Measurements from ENCODE around the gene SLC24A5.

SLC24A5 gene

DNA sequence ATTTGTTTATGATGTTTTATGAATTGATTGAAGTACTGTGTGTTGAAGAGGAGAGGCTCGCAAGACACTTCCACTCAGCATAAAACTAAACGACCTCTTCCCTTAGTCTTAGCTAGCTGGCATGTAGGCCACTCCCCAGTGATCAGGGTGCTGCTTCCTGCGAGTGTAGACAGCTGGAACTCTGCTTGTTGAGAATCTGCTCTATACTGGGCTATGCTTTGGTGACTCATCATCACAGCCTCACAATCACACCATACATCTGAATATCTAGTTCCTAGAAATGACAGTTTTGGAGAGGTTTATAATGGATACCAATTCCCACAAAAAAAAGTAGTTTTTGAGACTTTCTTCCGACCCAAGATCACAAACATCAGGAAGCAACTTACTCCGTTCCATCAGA lies 1.5 kb upstream of the SLC24A5 start:
- no peak for DNase-seq

DNA sequence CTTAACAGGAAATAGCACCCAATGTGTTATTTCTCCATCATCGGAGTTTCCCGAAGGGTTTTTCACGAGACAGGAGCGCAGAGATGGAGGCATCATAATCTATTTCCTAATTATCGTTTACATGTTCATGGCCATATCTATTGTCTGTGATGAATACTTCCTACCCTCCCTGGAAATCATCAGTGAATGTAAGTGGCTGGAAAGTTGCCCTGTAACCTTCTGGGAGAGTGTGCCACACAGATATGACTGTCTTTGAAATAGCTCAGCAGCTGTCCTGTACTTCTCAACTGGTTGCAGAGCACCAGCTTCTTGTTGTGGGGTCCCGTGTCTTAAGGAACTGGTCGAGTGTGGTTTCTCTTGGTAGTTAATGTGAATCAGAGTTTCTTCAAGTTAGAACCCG lies 1.1 kb downstream of the SLC24A5 start:
- no peak for DNase-seq

DNA sequence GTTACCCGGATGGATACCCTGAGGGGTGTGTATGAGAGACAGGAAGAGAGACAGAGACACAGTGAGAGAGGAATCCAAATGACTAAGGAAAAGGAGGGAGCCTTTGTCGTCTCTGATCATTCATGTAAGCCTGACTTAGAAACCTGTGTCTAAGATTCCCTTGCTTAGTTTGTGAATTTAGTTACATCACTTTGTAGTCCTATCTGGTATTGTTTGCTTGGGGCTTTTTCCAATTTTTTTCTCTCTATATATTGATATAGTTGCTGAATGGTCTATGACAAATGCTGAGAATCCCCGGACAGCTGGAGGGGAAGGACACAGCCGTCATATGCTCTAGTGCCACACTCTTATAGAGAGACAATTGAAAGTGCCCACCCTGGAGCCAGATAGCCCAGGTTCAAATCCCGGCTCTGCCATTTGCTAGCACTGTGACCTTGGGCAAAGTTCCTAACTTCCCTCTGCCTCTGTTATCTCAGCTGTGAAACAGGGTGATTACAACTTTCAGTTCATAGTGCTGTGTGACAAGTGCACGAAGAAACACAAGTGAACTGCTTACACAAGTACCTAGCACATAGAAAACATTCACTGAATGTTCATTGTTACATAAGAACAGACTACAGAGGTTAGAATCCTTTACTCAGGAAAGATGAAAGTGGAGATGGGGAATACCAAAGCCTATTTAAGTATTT lies 6.0 kb downstream of the SLC24A5 start:
- DNase-seq, result no peak

DNA sequence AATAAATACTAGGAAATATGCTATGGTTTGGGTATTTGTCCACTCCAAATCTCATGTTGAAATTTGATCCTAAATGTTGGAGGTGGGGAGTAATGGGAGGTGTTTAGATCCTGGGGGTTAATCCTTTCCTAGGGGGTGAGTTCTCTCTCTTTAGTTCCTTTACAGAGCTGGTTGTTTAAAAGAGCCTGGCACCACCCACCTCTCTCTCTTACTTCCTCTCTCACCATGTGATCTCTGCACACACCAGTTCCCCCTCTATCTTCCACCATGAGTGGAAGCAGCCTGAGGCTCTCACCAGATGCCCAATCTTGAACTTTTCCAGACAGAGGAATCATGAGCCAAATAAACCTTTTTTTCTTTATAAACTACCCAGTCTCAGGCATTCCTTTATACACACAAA lies 10.5 kb downstream of the SLC24A5 start:
- no peak for DNase-seq

DNA sequence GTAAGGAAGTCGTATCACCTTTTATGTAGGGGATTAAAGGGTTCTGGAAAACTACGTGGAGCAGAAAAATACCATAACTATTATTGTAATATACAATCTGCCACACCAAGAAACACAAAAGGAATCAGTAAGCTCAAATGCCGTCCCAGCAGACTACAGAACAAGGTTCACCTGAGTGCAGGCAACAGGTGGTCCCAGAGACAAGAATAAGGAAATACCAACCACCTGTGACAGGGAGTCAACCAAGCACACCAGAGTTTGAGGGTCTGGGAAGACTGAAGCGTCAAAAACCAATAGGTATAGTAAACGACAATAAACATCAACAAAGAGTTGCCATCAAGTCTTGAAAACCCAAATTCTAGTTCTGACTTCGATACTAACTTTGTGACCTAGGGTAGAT lies 12.1 kb downstream of the SLC24A5 start:
- DNase-seq, result no peak

DNA sequence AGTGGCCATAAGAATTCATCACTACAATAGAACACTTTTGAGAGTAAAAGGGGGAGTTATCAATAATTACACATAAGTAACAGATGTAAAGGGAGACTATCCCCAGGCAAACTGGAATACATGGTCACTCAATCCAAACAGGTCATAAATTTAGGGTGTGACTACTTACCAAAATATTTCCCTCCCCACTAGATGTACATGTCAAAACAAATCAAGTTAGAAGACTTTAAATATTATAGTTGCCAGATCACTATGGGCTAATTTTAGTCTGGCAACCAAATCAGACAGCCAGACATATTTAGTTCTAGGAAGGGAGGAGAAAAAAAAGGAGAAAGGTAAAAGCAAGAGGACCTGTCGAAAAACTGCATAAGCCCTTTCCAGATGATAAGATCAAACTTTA lies 23.1 kb downstream of the SLC24A5 start:
- DNase-seq, result no peak

DNA sequence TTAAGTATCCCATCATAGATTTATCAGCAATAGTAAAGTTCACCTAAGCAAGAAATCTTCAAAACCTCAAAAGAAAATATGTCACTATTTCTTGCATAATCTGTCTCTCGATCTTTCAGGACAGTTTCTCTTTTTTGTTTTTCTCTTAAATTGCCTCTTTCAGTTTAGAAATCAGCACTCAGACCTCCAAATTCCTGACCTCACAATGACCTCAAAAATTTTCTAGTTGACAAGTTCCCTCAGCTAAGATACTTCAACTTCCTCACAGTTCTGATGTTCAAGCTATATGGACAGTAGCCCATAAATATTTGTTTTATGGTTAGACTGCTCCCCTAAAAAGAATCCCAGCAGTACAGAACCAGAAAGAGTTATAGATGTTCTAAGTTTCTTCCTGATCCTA lies 24.1 kb downstream of the SLC24A5 start:
- DNase-seq, result no peak

DNA sequence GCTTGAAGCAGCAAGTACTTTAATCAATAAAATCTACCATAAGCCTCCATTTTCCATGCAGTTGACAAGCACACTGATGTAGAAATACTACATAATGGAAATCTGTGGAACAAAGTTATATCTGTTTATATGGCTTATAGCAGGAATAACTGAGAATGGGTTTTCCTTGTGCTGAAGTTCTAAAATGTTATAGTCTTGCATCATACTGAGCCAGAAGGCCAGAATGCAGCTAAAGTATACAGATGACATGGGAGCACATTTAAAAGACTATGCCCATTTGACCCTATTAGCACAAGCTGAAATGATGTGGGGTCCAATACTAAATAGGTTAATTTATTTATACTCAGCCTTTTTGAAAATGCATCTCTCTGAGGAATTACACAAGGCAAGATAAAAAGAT lies 25.1 kb downstream of the SLC24A5 start:
- DNase-seq, result no peak

DNA sequence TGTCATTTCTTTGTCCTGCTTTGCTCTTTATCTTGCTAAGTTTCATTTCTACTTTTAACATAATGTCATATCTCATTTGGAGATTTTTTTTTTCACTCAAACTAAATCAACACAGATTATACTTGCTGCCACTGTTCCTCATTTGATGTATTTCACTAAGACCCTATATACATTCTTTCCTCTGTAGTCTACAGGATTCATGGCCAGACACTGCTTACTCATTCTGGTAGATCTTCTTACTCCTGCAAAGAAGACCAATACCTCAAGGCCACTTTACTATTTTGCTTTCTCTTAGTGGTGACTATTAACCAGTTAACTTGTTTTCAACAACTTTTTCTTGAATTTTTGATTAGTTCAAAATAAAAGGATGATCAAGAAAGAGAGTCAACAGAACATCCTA lies 26.6 kb downstream of the SLC24A5 start:
- DNase-seq, result no peak

DNA sequence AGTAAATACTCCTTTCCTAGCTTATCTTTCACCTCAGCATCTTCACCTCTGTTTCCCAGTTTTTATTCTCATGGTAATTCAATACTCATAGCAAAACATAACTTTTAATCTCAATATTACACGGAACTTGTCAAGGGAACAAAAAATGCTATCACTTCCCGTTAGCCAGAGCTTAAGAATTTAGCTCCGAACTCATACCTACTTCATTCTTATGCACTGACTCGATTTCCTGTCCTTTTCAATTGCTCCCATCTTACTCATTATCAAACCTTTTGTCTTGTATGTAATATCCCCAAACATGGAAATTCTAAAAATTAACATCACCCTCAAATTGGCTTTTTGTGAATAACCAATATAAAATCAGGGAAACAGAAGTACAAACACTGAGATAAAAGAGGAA lies 29.1 kb downstream of the SLC24A5 start:
- DNase-seq, result no peak

DNA sequence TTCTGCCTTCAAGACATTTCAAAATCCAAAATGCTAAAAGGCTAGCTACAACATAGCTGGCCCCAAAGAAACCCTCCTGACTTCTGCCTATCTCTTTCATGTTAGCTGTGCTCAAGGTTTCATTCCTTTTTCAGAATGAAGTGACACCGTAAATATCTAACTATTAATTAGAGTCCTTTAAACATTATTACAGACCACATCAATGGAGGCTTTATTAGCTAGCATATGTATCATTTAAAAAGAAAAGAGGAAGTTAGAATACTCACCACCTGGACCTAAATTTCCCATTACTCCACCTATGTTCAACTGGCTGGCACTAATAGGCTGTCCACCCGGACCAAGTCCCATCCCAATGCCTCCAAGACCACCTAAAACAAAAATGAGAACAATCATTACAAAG lies 32.7 kb downstream of the SLC24A5 start:
- DNase-seq, result no peak

DNA sequence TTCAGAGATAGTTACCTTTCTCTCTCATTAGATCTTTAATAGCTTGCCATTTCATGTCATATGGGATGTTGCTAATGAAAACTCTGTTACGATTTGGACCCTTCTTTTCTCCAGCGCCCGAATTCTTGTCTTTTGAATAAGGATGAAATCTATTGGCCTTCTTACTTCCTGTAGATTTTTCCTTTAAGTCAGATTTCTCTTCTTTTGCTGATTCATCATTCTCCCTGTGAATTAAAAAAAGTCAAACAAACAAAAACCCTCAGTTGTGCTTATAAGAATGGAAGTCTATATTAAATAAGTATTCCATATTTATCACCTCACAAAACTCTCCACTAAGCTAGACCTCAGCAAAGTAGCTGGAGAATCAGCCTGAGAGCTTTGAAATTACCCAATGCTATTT lies 47.8 kb downstream of the SLC24A5 start:
- no peak for DNase-seq

DNA sequence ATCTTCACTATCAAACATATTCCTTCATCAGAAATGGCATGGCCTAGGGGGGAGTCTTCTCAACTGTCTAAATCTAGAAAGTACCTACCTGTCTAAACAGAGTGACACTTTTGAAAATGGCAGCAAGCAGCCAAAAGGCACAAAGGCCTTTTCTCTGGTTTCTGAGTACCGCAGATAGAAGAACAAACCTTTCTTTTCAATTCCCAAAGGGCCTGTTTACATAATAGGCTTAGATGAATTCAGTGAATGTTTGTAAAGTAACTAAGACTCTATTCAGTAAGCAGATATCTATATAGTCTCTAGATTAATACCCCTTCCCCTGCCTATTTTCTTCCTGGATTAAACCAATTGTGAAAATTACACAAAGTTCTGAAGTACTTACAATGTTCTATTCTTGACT lies 50.2 kb downstream of the SLC24A5 start:
- no peak for DNase-seq

DNA sequence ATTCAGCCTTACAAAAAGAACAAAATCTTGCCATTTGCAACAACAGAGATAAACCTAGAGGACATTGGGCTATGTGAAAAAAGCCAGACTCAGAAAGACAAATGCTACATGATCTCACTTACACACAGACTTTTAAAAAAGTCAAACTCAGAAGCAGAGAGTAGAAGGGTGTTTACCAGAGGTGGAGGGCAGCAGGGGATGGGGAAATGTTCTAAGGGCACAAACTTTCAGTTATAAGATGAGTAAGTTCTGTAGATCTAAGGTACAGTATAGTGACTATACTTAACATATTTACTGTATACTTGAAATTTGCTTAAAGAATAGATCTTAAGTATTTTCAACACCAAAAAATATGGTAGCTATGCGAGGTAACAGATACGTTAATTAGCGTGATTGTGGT lies 54.3 kb downstream of the SLC24A5 start:
- no peak for DNase-seq

DNA sequence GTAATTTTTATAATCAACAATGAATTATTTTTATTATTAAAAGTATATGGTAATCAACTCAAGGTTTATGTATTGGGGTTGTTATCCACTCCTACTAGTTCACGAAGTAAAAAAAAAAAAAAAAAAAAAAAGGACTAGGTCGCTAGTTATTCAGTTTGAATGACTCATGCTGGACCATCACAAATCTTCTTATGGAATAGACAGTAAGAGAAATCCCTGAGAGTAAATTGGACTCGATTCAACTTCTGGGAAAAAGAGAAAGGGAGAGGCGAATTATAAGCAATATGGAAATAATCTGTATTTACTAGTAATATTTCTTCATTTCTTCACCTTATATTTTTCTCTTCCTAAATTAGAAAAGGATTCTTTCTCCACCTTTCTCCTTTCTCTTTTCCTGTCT lies 55.3 kb downstream of the SLC24A5 start:
- no peak for DNase-seq

DNA sequence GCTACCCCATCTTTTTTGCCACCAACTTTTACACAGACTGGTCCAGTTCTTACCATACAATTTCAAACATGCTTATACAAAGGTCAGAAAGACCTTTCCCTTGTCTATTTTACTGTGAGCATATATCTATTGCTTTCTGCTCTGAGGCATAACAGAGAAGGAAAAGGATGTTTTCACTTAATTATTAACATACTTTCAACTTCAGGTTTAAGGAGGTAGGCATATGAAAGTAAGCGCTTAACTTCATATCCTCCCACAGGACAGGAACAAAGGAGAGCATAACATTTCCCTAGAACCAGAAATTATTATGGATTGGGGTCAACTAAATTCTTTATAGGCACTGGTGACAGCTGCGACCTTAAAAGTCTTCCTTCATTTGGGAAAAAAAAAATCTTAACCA lies 56.2 kb downstream of the SLC24A5 start:
- no peak for DNase-seq

DNA sequence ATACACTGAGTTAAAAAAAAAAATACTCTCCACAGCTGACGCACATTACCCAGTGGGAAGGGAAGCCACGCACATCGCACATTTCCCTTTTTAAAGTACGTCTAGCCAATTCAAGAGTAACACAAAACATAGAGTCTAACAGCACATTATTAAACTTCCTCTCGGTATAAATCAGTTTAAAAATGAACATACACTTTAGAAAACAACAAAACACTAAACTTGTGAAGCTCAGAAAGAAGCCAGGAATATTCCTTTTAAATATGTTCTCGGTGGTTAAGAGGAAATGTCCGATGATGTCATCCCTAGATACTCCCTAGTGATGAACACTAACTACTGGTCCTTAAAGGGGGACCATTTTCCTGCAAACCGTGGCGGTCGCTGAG lies 56.6 kb downstream of the SLC24A5 start:
- DNase-seq, result no peak

DNA sequence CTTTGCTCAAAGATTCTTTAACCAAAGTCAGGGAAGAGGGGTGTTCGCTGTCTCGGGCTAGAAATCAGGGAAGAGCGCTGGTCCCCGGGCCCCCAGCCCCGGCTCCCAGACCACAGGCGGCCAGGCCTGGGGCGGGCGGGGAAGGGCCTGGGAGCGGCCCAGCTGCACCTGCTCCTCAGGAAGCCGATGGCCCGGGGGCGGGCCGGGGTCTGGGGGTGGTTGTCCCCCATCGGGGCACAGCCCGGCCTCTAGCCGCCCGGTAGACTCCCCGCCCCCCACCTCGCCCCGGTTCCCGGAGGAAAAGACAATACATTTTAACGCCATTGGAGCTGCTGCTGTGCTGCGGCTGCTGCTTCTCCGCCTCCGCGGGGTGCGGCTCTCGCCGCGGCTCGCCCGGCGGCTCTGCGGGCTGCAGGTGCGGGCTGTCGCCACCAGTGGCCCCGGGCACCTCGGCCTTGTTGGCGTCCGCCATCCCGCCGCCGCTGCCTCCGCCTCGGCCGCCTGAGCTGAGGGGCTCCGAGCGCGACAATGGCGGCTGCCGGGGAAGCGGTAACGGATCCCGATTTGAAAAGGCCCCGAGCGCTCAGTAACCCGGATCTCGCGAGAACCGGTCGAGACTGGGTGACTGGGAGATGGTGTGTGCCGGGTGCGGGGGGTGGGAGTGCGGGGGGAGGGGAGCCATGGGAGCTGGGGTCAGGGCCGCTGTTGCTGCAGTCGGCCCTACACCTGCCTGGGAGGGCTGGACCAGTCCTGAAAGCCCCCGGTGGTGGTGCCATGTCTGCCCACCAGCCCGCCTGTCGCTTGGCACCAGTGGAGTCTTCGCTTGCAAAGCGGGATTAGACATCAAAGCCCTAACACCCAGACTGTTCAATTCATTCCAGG lies 57.2 kb downstream of the SLC24A5 start, which contains the start of gene MYEF2:
Gene MYEF2 (minus strand): TSS at position 530 of the 882 bp plus-strand sequence. CDS start 58 bp downstream, at position 472.
- DNase-seq, result peak; percentile 52 to 53

DNA sequence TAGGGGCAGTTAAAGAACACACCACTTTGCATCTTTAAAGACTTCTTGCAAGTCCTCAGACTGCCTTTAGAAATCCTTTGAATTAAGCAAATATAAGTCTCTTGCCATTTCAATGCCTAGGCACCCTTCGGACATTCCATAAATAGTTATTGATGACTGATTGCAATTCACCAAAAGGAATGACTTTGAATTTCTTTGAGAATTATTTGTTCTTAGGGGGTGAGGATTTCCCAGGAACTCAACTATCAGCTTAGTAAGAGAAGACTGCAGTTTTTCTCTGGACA lies 57.8 kb downstream of the SLC24A5 start:
- no peak for DNase-seq

DNA sequence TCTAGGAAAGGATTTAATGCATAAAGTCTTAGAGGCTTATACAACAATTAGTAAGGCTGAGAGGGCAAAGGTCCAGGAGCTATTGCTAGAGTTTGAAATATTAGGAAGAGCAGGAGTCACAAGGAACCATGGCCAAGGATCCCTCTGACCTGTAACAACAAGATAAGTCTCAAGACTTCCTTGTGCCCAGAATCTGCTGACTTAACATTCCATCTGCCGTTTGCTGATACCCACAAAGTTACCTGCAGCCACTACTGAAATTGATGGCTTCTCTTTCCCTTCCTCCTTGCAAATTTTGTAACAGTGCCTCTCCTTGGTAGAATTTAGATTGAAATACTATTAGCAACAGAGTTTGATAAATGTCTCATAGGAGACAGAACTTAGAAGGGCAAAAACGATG lies 62.0 kb downstream of the SLC24A5 start:
- no peak for DNase-seq

DNA sequence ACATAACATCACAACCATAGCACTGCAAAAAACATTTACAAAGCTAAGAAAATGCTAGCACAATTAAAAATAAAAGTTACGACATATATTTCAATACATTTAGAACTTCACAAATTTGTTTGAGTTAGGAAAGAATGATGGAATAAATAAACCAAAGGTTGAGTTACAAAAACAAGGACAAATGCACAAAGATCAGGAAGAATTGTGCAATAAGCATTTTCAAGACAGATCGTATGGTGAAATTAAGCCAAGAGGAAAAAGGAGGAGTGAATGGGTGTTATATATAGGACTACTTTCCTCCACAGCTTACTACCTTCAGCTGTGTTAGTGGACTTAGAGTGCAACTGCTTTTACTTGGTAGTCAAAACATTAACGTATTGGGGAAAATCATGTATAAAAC lies 64.7 kb downstream of the SLC24A5 start:
- no peak for DNase-seq

DNA sequence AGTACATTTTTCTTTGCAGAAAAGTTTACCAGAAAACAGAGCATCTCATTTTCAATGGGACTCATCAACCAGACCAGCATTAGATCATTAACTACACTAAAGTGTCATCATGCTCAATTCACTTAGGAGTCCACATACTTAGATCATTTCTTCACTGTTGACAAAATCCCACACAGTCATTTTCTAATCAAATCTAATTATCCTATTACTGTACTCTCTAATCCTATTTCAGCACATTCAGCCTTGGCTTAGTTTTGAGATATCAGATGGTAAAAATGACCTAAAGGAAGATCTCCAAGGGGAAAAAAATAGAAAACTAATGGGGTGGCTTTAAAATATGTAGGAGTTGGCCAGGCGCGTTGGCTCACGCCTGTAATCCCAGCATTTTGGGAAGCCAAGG lies 65.5 kb downstream of the SLC24A5 start:
- no peak for DNase-seq

DNA sequence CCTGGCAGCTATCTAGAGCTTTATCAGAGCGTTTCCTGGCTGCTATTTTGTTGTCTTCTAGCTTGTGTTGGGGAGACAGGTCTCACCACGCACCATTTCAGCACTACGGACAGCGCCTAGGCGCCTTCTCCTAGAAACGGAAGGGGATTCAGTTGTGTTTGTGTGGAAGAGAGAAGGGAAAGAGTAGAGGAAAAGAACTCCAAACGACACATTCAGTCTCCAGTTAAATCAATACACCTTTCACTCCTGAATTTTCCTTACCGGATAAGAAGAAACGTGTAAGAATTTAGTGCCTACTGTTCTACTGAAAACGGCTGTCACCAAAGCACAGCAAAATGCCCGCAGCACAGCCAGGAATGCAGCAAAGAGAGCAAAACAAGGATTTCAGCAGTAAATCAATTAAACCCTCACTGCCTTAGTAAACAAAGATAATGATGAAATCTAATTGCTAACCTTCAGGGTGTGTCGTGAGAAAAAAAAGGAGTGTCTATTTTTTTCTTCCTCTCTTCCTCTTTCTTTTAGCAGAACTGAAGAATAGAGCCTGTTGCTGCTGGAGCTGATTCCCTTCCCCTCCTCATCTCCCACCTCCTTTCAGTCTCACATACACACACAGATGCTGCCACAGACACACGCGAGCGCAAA lies 70.3 kb downstream of the SLC24A5 start:
- DNase-seq, result no peak

DNA sequence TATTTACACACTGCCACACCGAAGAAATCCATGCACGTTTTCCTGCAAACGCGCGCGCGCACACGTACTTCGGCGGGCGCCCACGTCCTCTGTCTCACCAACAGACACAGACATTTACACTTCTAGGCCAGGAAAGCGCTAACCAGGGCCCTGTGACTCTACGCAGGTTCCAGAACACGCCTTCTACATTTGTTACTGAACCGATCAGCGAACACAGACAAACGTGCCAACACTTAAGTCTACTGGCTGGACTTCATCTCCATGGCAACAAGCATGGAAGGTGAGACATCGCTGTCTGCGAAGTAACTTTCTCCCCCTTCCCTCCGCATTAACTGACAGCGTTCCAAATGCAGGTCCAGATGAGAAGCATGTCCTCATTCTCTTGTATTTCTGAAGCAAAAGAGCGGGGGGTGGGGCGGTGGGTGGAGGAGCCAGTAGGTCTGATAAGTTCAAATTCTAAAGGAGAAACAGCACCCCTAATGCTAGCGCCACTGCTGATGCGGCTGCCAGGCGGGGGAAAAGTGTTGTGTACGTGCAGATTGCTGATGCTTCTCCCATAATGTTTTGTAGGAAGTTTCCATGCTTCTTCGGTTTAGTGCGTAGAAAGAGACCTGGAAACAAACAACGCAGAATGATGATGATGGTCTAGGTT lies 70.9 kb downstream of the SLC24A5 start, which contains the start of gene CTXN2:
Gene CTXN2 (plus strand): TSS at position 92 of the 652 bp plus-strand sequence. CDS start 9,636 bp downstream, outside the sequence.
- DNase-seq, result no peak
